ENCODE results near the gene MICALL2. TPM values are rescaled to one million over a fixed set of nuclear protein-coding genes. Genes with fewer than 3 reads are reported as not detected.

The MICALL2 gene
- total and polyA plus RNA-seq, 5 donors = 9.7 to 18.7 (median 13.0) TPM

DNA sequence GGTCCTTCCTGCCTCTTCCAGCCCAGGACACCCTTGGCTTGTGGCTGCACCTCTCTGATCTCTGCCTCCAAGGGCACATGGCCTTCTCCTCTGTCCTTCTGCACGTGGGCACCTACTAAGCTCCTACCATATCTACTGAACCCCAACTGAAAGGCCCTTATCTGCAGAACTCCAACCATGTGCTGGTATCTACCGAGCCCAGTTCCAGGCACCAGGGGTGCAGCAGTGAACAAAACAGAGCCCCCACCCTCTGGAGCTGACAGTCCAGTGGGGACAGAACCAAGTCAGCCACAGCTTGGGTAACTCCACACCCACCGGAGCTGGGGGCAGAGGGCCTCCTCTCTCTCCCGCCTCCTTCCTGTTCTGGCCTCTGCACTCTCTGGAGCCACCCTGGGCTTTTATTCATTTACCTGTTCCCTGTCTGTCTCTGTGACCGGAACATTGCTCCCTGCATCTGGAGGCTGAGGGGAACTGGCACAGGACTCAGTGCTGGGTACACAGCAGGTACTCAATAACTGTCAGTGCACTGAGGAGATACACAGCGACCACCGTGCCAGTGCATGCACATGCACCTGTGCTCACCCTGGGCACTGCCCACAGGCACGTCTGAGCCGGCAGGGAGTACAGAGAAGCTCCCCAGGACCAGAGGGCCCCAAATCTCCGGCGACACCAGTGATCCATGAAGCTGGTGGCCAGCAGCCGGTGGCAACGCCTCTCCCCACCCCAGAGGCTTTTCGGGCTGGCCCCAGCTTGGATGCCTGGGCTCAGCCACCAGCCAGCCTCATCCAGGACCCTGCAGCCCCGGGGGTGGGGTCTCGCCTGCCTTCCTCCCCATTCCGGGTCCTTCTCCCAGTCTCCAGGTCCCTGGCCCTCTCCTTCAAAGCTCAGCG is 2.0 kb downstream of the MICALL2 start:
- Histone ChIP-seq H3K9me3 (ENCODE audit: control insufficient read depth, low read length) (no peaks in the 10 kb centered on the region), H3K4me3 (ENCODE audit: low read length) (no peak overlapping the region), H3K27me3 (ENCODE audit: control insufficient read depth, insufficient read depth) (no peaks in the 10 kb centered on the region), H3K27ac (ENCODE audit: low read length) (no peak overlapping the region), H3K4me1 (ENCODE audit: control insufficient read depth, insufficient read depth, low read length) (peaks cover 3% of the 10 kb centered on the region)
- DNase-seq = no peak
- WGBS = 78% methylated on average over 18 of the region's 18 CpGs
- no peak for ATAC-seq
- intact Hi-C loops (cut with DNase I) = no loop called here

DNA sequence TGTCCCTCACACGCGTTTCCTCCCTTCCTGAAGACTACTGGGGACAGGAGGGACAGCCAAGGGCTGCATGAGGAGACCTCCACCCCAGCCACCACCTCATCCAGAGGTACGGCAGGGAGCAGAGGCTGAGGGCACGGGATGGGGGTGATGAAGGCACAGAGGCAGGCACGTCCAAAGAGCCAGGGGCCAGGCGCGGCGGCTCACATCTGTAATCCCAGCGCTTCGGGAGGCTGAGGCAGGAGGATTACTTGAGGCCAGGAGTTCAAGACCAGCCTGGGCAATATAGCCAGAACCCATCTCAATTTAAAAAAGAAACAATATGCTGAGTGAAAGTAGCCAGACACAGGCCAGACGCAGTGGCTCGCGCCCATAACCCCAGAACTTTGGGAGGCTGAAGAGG is 3.3 kb downstream of the MICALL2 start:
- WGBS = 84% methylated on average over 13 of the region's 13 CpGs
- Histone ChIP-seq H3K9me3 (ENCODE audit: control insufficient read depth, low read length) (no peaks in the 10 kb centered on the region), H3K4me1 (ENCODE audit: control insufficient read depth, insufficient read depth, low read length) (peaks cover 3% of the 10 kb centered on the region), H3K4me3 (ENCODE audit: low read length) (no peak overlapping the region), H3K27me3 (ENCODE audit: control insufficient read depth, insufficient read depth) (no peaks in the 10 kb centered on the region), H3K27ac (ENCODE audit: low read length) (peak overlapping the region; percentile 2)
- no peak for ATAC-seq
- DNase-seq = no peak
- intact Hi-C loops (cut with DNase I) = no loop called here

DNA sequence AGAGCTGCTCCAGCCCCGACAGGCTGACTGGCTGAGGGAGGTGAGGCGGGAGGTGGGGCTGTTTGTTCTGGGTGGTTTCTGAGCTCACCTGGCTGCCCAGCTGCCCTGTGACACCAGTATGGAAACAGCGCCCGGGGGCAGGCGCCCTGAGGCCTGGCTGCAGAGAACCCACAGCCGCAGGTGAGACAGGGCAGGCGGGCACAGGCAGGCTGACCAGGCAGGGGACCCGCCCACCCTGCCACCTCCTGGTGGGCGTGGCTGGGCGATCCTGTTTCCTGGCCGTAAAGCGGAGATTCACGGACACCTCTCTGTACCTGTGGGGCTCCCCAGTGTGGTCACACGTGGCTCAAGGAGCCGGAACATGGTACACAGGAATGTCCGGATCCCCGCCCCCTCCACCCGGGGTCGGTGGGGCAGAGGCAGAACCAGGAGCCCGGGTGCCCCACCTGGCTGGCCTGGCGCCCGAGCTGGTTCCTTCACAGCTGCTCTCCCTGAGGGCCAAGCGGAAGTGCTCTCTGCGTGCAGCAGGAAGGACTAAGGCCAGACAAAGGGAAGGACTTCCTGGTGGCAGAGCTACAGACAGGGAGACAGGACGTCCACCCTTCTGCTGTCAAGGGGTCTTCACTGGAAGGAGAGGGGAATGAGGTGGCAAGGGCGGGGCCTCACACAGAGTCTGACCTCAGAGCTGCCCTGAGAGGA is 3.9 kb downstream of the MICALL2 start:
- H3K4me3 ChIP-seq (ENCODE audit: low read length) = no peak overlapping the region
- H3K27ac ChIP-seq (ENCODE audit: low read length) = peak overlapping the region; percentile 6
- H3K9me3 ChIP-seq (ENCODE audit: control insufficient read depth, low read length) = no peaks in the 10 kb centered on the region
- DNase-seq (peak in 1 of 3 donors; percentile 76), ATAC-seq (no peak)
- H3K4me1 ChIP-seq (ENCODE audit: control insufficient read depth, insufficient read depth, low read length) = peaks cover 1% of the 10 kb centered on the region
- WGBS = 66% methylated on average over 26 of the region's 26 CpGs
- H3K27me3 ChIP-seq (ENCODE audit: control insufficient read depth, insufficient read depth) = no peaks in the 10 kb centered on the region
- intact Hi-C loops (cut with DNase I) = no loop called here

DNA sequence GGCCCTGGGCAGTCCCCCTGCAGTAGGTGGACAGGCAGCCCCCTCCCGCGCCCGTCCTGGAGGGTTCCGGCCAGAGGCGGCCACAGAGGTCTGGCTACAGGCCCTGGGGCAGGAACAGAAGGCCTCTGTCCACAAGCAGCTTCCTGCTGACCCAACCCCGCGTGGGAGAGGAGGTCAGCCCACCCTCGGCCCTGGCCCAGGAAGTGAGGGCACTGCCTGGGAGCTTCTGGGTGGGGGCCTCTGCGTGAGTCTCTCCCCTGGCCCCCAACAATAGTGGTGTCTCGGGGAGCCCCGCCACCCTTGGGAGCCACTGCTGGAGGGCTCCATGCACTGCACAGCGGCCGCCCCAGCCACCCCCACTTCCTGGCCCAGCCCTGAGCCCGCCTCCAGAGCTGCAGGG is 4.7 kb downstream of the MICALL2 start:
- Histone ChIP-seq H3K4me1 (ENCODE audit: control insufficient read depth, insufficient read depth, low read length) (no peaks in the 10 kb centered on the region), H3K9me3 (ENCODE audit: control insufficient read depth, low read length) (no peaks in the 10 kb centered on the region), H3K27me3 (ENCODE audit: control insufficient read depth, insufficient read depth) (no peaks in the 10 kb centered on the region), H3K4me3 (ENCODE audit: low read length) (no peak overlapping the region), H3K27ac (ENCODE audit: low read length) (no peak overlapping the region)
- ATAC-seq = peak in 1 of 2 donors; percentile 9
- DNase-seq = peak; percentile 57 to 86 (median 83)
- intact Hi-C loops (cut with DNase I) = no loop called here
- WGBS = 39% methylated on average over 14 of the region's 14 CpGs

DNA sequence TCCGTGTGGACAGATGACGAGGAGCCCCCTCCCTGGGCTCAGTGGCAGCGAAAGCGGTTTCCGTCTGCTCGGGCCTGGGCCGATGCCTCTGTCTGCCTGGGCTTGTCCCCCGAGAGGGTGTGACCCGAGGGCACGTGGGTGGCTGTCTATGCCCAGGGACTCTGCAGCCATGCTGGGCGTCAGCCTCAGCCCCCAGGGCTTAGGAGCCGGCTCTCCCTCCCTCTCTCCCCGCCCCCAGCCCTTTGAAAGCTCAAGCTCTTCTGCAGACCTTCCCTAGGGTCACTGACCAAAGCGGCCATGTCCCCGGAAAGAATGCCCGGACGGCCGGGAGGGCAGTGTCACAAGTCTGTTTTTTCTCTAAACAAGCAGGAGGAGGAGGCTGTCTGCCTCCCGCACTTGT is 7.1 kb downstream of the MICALL2 start:
- intact Hi-C loops (cut with DNase I) = no loop called here

DNA sequence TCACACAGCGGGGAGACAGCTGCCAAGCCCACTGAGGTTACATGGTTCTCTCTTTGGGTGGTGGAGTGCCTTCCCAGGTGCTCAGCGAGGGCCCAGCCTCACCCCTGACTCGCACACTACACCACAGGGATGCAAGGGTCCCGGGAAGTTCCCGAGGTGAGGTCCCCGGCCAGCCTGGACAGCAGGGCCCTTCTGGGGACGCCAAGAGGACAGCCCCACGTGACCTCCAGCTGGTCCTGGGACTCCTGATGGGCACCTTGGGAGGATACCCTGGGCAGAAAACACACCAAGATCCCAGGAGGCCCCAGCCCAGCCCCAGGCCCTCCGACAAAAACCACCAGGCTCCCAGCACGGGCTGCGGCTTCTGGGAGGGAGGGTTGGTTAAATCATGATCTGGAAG is 8.3 kb downstream of the MICALL2 start:
- Histone ChIP-seq H3K27me3 (ENCODE audit: control insufficient read depth, insufficient read depth) (no peaks in the 10 kb centered on the region), H3K9me3 (ENCODE audit: control insufficient read depth, low read length) (no peaks in the 10 kb centered on the region), H3K4me1 (ENCODE audit: control insufficient read depth, insufficient read depth, low read length) (no peaks in the 10 kb centered on the region), H3K4me3 (ENCODE audit: low read length) (no peak overlapping the region), H3K27ac (ENCODE audit: low read length) (no peak overlapping the region)
- intact Hi-C loops (cut with DNase I) = no loop called here
- 93% methylated on average over 11 of the region's 11 CpGs for WGBS
- DNase-seq = no peak
- no peak for ATAC-seq

More for the DNA sequence above, 7.1 kb downstream of the MICALL2 start:
- H3K4me1 ChIP-seq (ENCODE audit: control insufficient read depth, insufficient read depth, low read length) = no peaks in the 10 kb centered on the region
- H3K27me3 ChIP-seq (ENCODE audit: control insufficient read depth, insufficient read depth) = no peaks in the 10 kb centered on the region
- H3K4me3 ChIP-seq (ENCODE audit: low read length) = no peak overlapping the region
- no peaks in the 10 kb centered on the region for H3K9me3 ChIP-seq (ENCODE audit: control insufficient read depth, low read length)
- 71% methylated on average over 19 of the region's 19 CpGs for WGBS
- DNase-seq (no peak), ATAC-seq (no peak)
- H3K27ac ChIP-seq (ENCODE audit: low read length) = no peak overlapping the region

DNA sequence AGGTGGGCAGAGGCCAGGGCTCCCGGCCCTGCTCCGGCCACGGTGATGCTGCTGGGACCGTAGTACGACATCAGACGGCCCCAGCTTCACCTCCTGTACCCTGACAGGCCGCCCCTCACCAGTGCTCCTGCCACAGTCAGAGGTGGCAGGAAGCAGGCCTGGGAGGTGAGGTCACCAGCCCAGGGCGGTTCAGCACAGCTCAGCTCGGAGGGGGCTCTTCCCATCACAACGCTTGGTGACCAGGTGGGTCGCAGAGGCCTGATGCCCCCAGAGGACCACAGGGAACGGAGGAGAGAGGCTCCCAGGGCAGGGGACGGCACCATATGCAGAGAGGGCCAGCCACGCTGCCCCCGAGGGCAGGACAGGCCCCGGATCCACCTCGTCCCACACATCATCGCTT is 8.8 kb downstream of the MICALL2 start:
- H3K27me3 ChIP-seq (ENCODE audit: control insufficient read depth, insufficient read depth) = no peaks in the 10 kb centered on the region
- DNase-seq = no peak
- H3K4me3 ChIP-seq (ENCODE audit: low read length) = no peak overlapping the region
- no peak overlapping the region for H3K27ac ChIP-seq (ENCODE audit: low read length)
- WGBS = 86% methylated on average over 18 of the region's 18 CpGs
- no peaks in the 10 kb centered on the region for H3K9me3 ChIP-seq (ENCODE audit: control insufficient read depth, low read length)
- ATAC-seq = no peak
- intact Hi-C loops (cut with DNase I) = no loop called here
- H3K4me1 ChIP-seq (ENCODE audit: control insufficient read depth, insufficient read depth, low read length) = no peaks in the 10 kb centered on the region

DNA sequence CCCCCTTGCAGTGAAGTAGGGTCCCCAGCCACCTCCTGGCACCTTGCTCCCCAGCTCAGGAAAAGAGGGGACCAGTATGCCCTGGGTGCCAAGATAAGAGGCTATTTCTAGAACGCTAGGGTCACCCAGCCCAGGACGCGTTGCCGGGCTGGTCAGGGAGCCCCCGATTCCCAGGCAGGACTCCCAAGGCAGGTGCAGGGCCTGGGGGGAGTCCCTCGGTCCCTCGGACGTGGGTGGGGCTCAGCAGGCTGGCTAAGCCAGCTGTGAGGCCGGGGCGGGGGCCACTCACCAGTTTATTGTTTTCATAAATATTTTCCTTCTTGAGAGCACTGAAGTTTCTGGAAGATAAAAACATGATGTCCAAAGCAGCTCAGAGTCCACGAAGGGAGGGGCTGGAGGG is 9.3 kb downstream of the MICALL2 start:
- Histone ChIP-seq H3K4me1 (ENCODE audit: control insufficient read depth, insufficient read depth, low read length) (no peaks in the 10 kb centered on the region), H3K9me3 (ENCODE audit: control insufficient read depth, low read length) (no peaks in the 10 kb centered on the region), H3K4me3 (ENCODE audit: low read length) (no peak overlapping the region), H3K27me3 (ENCODE audit: control insufficient read depth, insufficient read depth) (no peaks in the 10 kb centered on the region), H3K27ac (ENCODE audit: low read length) (no peak overlapping the region)
- DNase-seq (no peak), ATAC-seq (no peak)
- 69% methylated on average over 11 of the region's 11 CpGs for WGBS
- intact Hi-C loops (cut with DNase I) = no loop called here

DNA sequence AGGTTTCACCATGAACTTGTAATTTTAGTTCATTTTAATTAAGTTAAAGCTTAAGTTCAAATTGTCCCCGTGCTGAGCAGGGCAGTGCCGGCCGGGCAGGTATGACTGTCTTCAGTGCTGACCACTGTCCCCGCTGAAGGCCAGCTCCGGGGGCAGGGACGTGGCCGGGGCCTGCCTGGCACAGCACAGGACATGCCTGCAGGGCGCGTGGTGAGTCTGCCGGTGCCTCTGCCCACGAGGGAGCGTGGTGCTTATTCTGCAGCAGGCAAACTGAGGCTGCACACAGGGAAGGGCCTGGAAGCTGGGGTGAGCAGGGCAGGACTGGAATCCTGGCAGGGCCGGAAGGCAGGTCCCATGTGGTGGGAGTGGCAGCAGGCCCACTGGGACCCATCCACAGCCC is 9.8 kb downstream of the MICALL2 start:
- Histone ChIP-seq H3K4me1 (ENCODE audit: control insufficient read depth, insufficient read depth, low read length) (no peaks in the 10 kb centered on the region), H3K9me3 (ENCODE audit: control insufficient read depth, low read length) (no peaks in the 10 kb centered on the region), H3K27ac (ENCODE audit: low read length) (no peak overlapping the region), H3K27me3 (ENCODE audit: control insufficient read depth, insufficient read depth) (no peaks in the 10 kb centered on the region), H3K4me3 (ENCODE audit: low read length) (no peak overlapping the region)
- intact Hi-C loops (cut with DNase I) = no loop called here
- DNase-seq = no peak
- WGBS = 93% methylated on average over 13 of the region's 13 CpGs
- ATAC-seq = no peak

DNA sequence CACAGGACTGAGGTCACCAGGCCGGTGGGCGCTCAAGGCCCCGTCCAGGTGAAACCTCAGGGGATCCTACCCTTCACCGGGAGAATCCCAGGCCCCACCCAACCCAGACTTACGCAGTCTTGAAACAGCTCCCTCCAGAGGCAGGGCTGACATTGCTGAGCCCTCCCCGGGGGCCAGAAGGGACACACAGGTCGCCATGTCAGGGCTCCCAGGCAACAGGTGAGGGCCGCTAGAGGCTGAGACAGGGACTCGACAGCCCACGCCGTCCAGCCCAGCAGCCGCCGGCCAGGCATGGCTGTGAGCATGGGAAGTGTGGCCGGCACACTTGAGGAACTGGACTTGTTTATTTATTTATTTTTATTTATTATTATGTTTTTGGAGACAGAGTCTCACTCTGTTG is 10.3 kb downstream of the MICALL2 start:
- H3K4me3 ChIP-seq (ENCODE audit: low read length) = no peak overlapping the region
- ATAC-seq = no peak
- H3K4me1 ChIP-seq (ENCODE audit: control insufficient read depth, insufficient read depth, low read length) = no peaks in the 10 kb centered on the region
- no peak overlapping the region for H3K27ac ChIP-seq (ENCODE audit: low read length)
- intact Hi-C loops (cut with DNase I) = no loop called here
- DNase-seq = no peak
- no peaks in the 10 kb centered on the region for H3K27me3 ChIP-seq (ENCODE audit: control insufficient read depth, insufficient read depth)
- H3K9me3 ChIP-seq (ENCODE audit: control insufficient read depth, low read length) = no peaks in the 10 kb centered on the region
- 92% methylated on average over 14 of the region's 14 CpGs for WGBS

DNA sequence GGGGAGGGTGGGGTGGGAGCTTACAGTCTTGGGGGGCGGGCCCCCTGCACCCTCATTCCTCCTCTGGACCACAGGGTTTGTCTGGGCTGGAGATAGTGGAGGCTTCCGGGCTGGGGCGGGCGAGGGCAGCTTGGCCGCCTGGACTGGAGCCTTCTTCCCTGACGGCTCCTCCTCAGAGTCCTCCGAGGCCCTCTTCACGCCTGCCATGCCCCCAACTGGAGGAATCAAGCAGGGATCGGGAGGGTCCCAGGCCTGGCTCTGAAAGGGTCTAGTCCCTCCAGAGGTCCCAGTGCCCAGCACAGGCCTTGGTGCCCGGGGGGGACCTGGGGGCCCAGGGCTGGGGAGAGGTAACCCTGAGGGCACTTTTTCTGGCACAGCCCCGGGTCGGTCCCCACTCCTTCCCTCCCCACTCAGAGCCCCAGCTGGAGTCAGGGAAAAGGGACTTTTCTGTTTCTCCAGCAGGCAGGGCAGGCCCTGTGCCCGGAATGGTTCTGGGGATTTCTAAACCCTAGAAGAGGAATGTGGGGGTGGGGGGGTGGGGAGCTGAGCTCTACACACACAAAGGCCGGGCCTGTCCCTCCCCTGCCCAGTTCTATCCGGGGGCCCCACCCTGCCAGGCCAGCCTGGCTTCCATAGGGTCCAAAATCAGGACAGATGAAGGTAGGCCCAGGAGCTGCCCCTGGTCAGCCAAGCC is 11.6 kb downstream of the MICALL2 start:
- Histone ChIP-seq H3K9me3 (ENCODE audit: control insufficient read depth, low read length) (no peaks in the 10 kb centered on the region), H3K27ac (ENCODE audit: low read length) (no peak overlapping the region), H3K27me3 (ENCODE audit: control insufficient read depth, insufficient read depth) (no peaks in the 10 kb centered on the region), H3K4me3 (ENCODE audit: low read length) (no peak overlapping the region), H3K4me1 (ENCODE audit: control insufficient read depth, insufficient read depth, low read length) (no peaks in the 10 kb centered on the region)
- intact Hi-C loops (cut with DNase I) = no loop called here
- ATAC-seq = peak; percentile 8 to 19
- WGBS = 61% methylated on average over 15 of the region's 15 CpGs
- DNase-seq = peak; percentile 56 to 82 (median 80)
